ENCODE measurements around the gene NPC2. TPM values are rescaled to one million over a fixed set of nuclear protein-coding genes. Genes with fewer than 3 reads are reported as not detected.

Gene NPC2
- total and polyA plus RNA-seq, 8 donors: 33.6 to 137 (median 59.1) TPM

DNA sequence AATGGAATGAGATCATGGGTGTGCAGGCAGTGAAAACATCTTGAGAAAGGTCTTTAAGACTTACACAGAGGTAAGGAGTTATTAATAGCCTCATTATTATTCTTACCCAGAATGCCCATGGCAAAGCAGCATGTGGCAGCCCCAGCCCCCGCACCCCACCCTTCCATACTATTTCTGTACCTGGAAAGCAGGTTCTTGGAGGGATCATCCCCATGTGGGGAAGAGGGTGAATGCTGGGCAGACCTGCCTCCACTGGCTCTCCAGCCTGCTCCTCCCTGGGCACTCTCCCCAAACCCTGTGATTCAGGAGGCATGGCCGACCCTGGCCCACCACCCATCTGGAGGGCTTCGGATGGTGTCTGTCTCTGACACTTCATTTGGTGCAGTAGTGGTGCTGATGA lies 28.3 kb downstream of the NPC2 start:
- no peak overlapping the region for H3K27ac ChIP-seq
- no peak overlapping the region for H3K4me3 ChIP-seq
- no peaks in the 10 kb centered on the region for H3K4me1 ChIP-seq
- no peak for ATAC-seq
- FAIRE-seq: no peak
- WGBS, 2 donors: 76 to 87% methylated on average over 3 of the region's 3 CpGs
- TF ChIP-seq, protein P1, sequence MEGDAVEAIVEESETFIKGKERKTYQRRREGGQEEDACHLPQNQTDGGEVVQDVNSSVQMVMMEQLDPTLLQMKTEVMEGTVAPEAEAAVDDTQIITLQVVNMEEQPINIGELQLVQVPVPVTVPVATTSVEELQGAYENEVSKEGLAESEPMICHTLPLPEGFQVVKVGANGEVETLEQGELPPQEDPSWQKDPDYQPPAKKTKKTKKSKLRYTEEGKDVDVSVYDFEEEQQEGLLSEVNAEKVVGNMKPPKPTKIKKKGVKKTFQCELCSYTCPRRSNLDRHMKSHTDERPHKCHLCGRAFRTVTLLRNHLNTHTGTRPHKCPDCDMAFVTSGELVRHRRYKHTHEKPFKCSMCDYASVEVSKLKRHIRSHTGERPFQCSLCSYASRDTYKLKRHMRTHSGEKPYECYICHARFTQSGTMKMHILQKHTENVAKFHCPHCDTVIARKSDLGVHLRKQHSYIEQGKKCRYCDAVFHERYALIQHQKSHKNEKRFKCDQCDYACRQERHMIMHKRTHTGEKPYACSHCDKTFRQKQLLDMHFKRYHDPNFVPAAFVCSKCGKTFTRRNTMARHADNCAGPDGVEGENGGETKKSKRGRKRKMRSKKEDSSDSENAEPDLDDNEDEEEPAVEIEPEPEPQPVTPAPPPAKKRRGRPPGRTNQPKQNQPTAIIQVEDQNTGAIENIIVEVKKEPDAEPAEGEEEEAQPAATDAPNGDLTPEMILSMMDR (IDR thresholded peaks at IDR 0.05): no peak
- DNase-seq: no peak
- H3K27me3 ChIP-seq: no peaks in the 10 kb centered on the region
- intact Hi-C loops (cut with DNase I): no loop called here
- H3K36me3 ChIP-seq: no peaks in the 10 kb centered on the region
- no peaks in the 10 kb centered on the region for H3K9me3 ChIP-seq

DNA sequence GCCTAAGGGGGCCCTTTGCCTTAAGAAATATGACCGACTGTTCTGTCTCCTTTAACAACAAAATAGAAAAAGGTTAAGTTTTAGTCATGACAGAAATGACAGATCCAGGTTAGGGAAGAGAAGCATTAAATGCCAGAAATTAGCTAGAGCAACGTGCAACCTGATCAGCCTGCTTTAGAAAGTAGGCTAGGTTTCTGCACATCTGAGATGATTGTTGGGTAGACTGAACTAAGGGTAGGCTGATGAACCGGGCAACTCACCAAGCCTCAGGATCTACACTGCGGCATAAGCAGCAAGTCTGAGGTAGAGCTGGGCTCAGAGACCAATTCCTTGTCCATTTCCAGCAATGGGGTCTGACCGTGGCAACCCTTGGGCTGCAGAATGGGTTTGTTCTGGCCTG lies 29.4 kb downstream of the NPC2 start:
- no peak overlapping the region for H3K27ac ChIP-seq
- DNase-seq (no peak), FAIRE-seq (no peak), ATAC-seq (no peak)
- no peaks in the 10 kb centered on the region for H3K36me3 ChIP-seq
- H3K27me3 ChIP-seq: no peaks in the 10 kb centered on the region
- H3K4me1 ChIP-seq: no peaks in the 10 kb centered on the region
- intact Hi-C loops (cut with DNase I): no loop called here
- 73 to 75% methylated on average over 5 of the region's 5 CpGs for WGBS, 2 donors
- TF ChIP-seq, protein P1 (IDR thresholded peaks at IDR 0.05): no peak
- H3K9me3 ChIP-seq: no peaks in the 10 kb centered on the region
- H3K4me3 ChIP-seq: no peak overlapping the region

DNA sequence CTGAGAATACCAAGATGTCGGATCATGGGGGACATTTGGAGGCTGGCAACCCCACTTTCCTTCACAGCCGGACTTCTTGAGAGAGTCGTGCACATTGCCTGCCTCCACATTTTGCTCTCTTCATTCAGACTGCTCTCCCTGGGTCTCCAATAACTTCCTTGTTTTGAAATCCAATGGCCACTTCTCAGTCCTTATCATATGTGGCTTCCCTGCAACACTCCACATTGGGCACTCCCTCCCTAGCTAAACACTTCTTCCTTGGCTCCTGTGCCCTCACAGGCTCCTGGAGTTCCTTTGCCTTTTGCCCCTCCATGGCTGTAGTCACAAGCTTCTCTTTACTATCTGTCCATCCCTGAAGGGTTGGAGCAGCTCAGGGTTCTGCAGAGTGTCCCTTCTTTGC lies 30.1 kb downstream of the NPC2 start:
- WGBS, 2 donors: 81 to 90% methylated on average over 3 of the region's 3 CpGs
- no peaks in the 10 kb centered on the region for H3K36me3 ChIP-seq
- no peaks in the 10 kb centered on the region for H3K4me1 ChIP-seq
- no peak for DNase-seq
- H3K27me3 ChIP-seq: no peaks in the 10 kb centered on the region
- no peak for FAIRE-seq
- no peaks in the 10 kb centered on the region for H3K9me3 ChIP-seq
- H3K4me3 ChIP-seq: no peak overlapping the region
- TF ChIP-seq, protein P1 (IDR thresholded peaks at IDR 0.05): no peak
- intact Hi-C loops (cut with DNase I): no loop called here
- no peak for ATAC-seq
- H3K27ac ChIP-seq: no peak overlapping the region

DNA sequence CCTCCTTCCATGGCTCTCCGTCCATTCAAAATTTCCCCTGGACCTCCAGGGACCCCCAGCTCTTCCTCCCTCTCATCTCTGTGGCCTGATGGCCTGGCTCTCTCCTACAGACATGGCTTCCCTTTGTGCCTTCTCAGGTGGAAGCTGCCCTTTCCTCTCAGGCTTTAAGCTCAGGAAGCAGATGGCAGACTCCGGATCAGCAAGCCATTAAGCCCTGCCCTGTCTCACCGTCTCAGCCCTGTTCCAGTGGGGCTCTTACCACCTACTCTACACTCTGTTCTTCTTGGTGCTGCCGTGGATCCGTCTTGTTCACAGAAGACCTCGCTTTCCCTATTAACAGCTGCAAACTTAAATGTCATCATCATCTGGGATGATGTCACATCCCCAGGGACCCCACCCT lies 33.1 kb downstream of the NPC2 start:
- H3K27me3 ChIP-seq: no peaks in the 10 kb centered on the region
- H3K9me3 ChIP-seq: no peaks in the 10 kb centered on the region
- no peak for FAIRE-seq
- H3K4me1 ChIP-seq: no peaks in the 10 kb centered on the region
- no peak for DNase-seq
- no peak overlapping the region for H3K27ac ChIP-seq
- no peak overlapping the region for H3K4me3 ChIP-seq
- WGBS, 2 donors: 74 to 79% methylated on average over 6 of the region's 6 CpGs
- no peaks in the 10 kb centered on the region for H3K36me3 ChIP-seq
- intact Hi-C loops (cut with DNase I): no loop called here
- no peak for ATAC-seq
- TF ChIP-seq, protein P1 (IDR thresholded peaks at IDR 0.05): no peak

DNA sequence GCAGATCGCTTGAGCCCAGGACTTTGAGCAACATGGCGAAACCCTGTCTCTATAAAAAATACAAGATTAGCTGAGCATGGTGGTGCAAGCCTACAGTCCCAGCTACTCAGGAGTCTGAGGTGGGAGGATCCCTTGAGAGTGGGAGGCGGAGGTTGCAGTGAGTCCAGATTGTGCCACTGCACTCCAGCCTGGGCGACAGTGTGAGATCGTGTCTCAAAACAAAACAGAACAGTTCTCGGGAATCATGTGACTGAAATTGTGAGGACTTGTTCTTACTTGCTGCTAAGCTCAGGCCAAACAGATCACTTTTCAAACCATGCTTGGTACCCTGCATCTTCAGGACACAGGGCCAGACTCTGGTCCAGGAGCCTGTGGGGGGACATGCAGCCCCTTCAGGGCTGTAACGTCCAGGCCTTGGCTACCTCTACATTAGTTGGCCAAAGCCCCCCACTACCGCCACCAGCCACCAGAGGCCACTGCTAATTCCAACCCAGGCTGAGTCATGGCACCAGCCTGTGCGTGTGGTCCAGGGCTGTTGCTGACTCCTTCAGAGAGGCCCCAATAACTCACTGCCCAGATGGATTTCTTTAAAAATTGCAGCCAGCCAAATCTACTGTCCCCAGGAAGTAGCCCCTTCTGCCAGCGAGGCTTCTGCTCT lies 33.7 kb downstream of the NPC2 start:
- peak in 2 of 6 donors; percentile 23 to 62 for DNase-seq
- 73% methylated on average over 10 of the region's 10 CpGs for WGBS, 2 donors
- ATAC-seq: peak in 3 of 4 donors; percentile 60 to 76 (median 71)
- TF ChIP-seq, protein P1 (IDR thresholded peaks at IDR 0.05): peak in 3 of 4 donors; percentile 19 to 46 (median 34)
- H3K4me3 ChIP-seq: no peak overlapping the region
- no peak for FAIRE-seq
- no peaks in the 10 kb centered on the region for H3K4me1 ChIP-seq
- no peaks in the 10 kb centered on the region for H3K27me3 ChIP-seq
- intact Hi-C loops (cut with DNase I): no loop called here
- H3K9me3 ChIP-seq: no peaks in the 10 kb centered on the region
- H3K36me3 ChIP-seq: no peaks in the 10 kb centered on the region
- H3K27ac ChIP-seq: no peak overlapping the region
